HepG2 (cell line): Measurements from ENCODE around the gene SMURF1. TPM values are rescaled to one million over a fixed set of nuclear protein-coding genes. Genes with fewer than 3 reads are reported as not detected.

Experiments
- FOXO1 ChIP-seq: sonication (generic); formaldehyde crosslinking; IDR thresholded peaks from 2 replicates; pipeline ENCODE4 v1.4.0; 2020; ENCODE audit warnings: missing genetic modification reagents
- ONECUT2 ChIP-seq: sonication (generic); formaldehyde crosslinking; IDR thresholded peaks from 2 replicates; pipeline ENCODE4 v1.4.0; 2020; ENCODE audit warnings: missing genetic modification reagents
- PITX1 ChIP-seq: sonication (generic); formaldehyde crosslinking; IDR thresholded peaks from 2 replicates; pipeline ENCODE4 v1.5.1; 2020; ENCODE audit warnings: mild to moderate bottlenecking, missing genetic modification reagents
- SOX13 ChIP-seq, 3 experiments: fragments of 450-650 bp in 1 of 3; sonication (generic) in 1 of 3; formaldehyde crosslinking in 1 of 3; IDR thresholded peaks in 2 of 3; conservative IDR thresholded peaks in 1 of 3; 2 replicates each; pipeline versions ENCODE4 v1.5.0 to v1.6.1; 2016 to 2020; ENCODE audit warnings: antibody characterized with exemption in 1 of 3, mild to moderate bottlenecking in 1 of 3, missing compliant biosample characterization in 1 of 3, missing genetic modification reagents in 1 of 3, moderate library complexity in 1 of 3
- polyA plus RNA-seq, 8 experiments: library from polyadenylated mRNA; depleted of rRNA in 3 of 8; stranded (reverse) in 7 of 8; unstranded in 1 of 8; fragments of >200 nt; fragmentation: Illumina TruSeq in 4 of 8; extraction: Trizol in 4 of 8; gene quantifications; 2 replicates each; pipeline versions ENCODE4 v1.2.1 to v1.2.3, GENCODE V29; 2011 to 2016; ENCODE audit warnings: low read depth in 4 of 8, missing spikeins in 1 of 8, mixed read lengths in 1 of 8; ENCODE audit not compliant: insufficient read depth in 1 of 8
- total RNA-seq, 5 experiments: library from RNA; depleted of rRNA; stranded (reverse); fragments of >200 nt; fragmentation: Illumina TruSeq; extraction: Trizol; gene quantifications; 2 replicates each; pipeline ENCODE4 v1.2.3, GENCODE V29; 2016; ENCODE audit warnings: low read depth in 1 of 5
- TF ChIP-seq, protein P1 (sequence below): sonication (generic); formaldehyde crosslinking; IDR thresholded peaks from 2 replicates; pipeline ENCODE4 v1.5.0; 2020; ENCODE audit warnings: mild to moderate bottlenecking, missing genetic modification reagents
- TF ChIP-seq, protein P2 (sequence below): sonication (generic); formaldehyde crosslinking; IDR thresholded peaks from 2 replicates; pipeline ENCODE4 v1.4.0; 2020; ENCODE audit warnings: mild to moderate bottlenecking, missing genetic modification reagents, borderline replicate concordance
- TF ChIP-seq, protein P3 (sequence below): IDR thresholded peaks from 2 replicates; pipeline ENCODE4 v1.6.1; 2016
- TF ChIP-seq, protein P4 (sequence below): sonication (generic); formaldehyde crosslinking; IDR thresholded peaks from 2 replicates; pipeline ENCODE4 v1.9.0; 2021; ENCODE audit warnings: mild to moderate bottlenecking, missing genetic modification reagents

SMURF1 gene
- total and polyA plus RNA-seq, 2 of the 13 experiments (the other 11 are each of a cell fraction or from before 2014, with no cell fraction given), result 8.3 to 11.1 TPM

DNA sequence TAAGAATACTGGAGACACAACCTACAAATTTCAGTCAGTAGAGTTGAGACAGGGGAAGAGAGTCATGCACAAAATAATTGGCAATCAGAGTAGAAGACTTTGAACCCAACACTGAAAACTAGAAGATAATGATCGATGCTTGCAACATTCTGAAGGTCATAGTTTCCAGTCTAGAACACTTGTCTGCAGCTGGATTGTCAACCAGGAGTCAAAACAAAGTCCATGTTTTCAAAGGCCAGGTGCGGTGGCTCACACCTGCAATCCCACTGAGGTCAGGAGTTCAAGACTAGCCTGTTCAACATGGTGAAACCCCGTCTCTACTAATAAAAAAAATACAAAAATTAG, 26.8 kb upstream of the SMURF1 start (continued):
- TF ChIP-seq, protein P1, sequence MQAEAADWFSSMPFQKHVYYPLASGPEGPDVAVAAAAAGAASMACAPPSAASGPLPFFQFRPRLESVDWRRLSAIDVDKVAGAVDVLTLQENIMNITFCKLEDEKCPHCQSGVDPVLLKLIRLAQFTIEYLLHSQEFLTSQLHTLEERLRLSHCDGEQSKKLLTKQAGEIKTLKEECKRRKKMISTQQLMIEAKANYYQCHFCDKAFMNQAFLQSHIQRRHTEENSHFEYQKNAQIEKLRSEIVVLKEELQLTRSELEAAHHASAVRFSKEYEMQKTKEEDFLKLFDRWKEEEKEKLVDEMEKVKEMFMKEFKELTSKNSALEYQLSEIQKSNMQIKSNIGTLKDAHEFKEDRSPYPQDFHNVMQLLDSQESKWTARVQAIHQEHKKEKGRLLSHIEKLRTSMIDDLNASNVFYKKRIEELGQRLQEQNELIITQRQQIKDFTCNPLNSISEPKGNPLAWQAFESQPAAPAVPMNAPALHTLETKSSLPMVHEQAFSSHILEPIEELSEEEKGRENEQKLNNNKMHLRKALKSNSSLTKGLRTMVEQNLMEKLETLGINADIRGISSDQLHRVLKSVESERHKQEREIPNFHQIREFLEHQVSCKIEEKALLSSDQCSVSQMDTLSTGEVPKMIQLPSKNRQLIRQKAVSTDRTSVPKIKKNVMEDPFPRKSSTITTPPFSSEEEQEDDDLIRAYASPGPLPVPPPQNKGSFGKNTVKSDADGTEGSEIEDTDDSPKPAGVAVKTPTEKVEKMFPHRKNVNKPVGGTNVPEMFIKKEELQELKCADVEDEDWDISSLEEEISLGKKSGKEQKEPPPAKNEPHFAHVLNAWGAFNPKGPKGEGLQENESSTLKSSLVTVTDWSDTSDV (CRISPR knock-in tag), result no peak
- TF ChIP-seq FOXO1 (CRISPR knock-in tag) (peak; percentile 95), PITX1 (CRISPR knock-in tag) (peak; percentile 65; the same call in 1 of the 2 replicates), ONECUT2 (peak; percentile 71; the same call in 1 of the 2 replicates), SOX13 (IDR thresholded peaks at IDR 0.05) (0 out of 2 replicates have a peak, but pooled peaks have one; percentile 17), SOX13 (CRISPR knock-in tag; conservative IDR thresholded peaks at IDR 0.05 in 1 of 2, IDR thresholded peaks at IDR 0.05 in 1 of 2) (peak in 1 of 2 experiments; percentile 92; a peak in 2 of 4 replicates)
- TF ChIP-seq, protein P2, sequence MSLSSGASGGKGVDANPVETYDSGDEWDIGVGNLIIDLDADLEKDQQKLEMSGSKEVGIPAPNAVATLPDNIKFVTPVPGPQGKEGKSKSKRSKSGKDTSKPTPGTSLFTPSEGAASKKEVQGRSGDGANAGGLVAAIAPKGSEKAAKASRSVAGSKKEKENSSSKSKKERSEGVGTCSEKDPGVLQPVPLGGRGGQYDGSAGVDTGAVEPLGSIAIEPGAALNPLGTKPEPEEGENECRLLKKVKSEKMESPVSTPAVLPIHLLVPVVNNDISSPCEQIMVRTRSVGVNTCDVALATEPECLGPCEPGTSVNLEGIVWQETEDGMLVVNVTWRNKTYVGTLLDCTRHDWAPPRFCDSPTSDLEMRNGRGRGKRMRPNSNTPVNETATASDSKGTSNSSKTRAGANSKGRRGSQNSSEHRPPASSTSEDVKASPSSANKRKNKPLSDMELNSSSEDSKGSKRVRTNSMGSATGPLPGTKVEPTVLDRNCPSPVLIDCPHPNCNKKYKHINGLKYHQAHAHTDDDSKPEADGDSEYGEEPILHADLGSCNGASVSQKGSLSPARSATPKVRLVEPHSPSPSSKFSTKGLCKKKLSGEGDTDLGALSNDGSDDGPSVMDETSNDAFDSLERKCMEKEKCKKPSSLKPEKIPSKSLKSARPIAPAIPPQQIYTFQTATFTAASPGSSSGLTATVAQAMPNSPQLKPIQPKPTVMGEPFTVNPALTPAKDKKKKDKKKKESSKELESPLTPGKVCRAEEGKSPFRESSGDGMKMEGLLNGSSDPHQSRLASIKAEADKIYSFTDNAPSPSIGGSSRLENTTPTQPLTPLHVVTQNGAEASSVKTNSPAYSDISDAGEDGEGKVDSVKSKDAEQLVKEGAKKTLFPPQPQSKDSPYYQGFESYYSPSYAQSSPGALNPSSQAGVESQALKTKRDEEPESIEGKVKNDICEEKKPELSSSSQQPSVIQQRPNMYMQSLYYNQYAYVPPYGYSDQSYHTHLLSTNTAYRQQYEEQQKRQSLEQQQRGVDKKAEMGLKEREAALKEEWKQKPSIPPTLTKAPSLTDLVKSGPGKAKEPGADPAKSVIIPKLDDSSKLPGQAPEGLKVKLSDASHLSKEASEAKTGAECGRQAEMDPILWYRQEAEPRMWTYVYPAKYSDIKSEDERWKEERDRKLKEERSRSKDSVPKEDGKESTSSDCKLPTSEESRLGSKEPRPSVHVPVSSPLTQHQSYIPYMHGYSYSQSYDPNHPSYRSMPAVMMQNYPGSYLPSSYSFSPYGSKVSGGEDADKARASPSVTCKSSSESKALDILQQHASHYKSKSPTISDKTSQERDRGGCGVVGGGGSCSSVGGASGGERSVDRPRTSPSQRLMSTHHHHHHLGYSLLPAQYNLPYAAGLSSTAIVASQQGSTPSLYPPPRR (CRISPR knock-in tag), result peak; percentile 76; the same call in 1 of the 2 replicates
- TF ChIP-seq, protein P3, sequence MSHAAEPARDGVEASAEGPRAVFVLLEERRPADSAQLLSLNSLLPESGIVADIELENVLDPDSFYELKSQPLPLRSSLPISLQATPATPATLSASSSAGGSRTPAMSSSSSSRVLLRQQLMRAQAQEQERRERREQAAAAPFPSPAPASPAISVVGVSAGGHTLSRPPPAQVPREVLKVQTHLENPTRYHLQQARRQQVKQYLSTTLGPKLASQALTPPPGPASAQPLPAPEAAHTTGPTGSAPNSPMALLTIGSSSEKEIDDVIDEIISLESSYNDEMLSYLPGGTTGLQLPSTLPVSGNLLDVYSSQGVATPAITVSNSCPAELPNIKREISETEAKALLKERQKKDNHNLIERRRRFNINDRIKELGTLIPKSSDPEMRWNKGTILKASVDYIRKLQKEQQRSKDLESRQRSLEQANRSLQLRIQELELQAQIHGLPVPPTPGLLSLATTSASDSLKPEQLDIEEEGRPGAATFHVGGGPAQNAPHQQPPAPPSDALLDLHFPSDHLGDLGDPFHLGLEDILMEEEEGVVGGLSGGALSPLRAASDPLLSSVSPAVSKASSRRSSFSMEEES (CRISPR knock-in tag), result 0 out of 2 replicates have a peak, but pooled peaks have one; percentile 21
- TF ChIP-seq, protein P4, sequence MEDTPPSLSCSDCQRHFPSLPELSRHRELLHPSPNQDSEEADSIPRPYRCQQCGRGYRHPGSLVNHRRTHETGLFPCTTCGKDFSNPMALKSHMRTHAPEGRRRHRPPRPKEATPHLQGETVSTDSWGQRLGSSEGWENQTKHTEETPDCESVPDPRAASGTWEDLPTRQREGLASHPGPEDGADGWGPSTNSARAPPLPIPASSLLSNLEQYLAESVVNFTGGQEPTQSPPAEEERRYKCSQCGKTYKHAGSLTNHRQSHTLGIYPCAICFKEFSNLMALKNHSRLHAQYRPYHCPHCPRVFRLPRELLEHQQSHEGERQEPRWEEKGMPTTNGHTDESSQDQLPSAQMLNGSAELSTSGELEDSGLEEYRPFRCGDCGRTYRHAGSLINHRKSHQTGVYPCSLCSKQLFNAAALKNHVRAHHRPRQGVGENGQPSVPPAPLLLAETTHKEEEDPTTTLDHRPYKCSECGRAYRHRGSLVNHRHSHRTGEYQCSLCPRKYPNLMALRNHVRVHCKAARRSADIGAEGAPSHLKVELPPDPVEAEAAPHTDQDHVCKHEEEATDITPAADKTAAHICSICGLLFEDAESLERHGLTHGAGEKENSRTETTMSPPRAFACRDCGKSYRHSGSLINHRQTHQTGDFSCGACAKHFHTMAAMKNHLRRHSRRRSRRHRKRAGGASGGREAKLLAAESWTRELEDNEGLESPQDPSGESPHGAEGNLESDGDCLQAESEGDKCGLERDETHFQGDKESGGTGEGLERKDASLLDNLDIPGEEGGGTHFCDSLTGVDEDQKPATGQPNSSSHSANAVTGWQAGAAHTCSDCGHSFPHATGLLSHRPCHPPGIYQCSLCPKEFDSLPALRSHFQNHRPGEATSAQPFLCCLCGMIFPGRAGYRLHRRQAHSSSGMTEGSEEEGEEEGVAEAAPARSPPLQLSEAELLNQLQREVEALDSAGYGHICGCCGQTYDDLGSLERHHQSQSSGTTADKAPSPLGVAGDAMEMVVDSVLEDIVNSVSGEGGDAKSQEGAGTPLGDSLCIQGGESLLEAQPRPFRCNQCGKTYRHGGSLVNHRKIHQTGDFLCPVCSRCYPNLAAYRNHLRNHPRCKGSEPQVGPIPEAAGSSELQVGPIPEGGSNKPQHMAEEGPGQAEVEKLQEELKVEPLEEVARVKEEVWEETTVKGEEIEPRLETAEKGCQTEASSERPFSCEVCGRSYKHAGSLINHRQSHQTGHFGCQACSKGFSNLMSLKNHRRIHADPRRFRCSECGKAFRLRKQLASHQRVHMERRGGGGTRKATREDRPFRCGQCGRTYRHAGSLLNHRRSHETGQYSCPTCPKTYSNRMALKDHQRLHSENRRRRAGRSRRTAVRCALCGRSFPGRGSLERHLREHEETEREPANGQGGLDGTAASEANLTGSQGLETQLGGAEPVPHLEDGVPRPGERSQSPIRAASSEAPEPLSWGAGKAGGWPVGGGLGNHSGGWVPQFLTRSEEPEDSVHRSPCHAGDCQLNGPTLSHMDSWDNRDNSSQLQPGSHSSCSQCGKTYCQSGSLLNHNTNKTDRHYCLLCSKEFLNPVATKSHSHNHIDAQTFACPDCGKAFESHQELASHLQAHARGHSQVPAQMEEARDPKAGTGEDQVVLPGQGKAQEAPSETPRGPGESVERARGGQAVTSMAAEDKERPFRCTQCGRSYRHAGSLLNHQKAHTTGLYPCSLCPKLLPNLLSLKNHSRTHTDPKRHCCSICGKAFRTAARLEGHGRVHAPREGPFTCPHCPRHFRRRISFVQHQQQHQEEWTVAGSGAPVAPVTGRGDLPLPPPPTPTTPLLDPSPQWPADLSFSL (CRISPR knock-in tag), result 0 out of 2 replicates have a peak, but pooled peaks have one; percentile 34
